GM19452 (cell line): ENCODE data around the gene DGKE.

Source experiments
- ATAC-seq: cut with Tn5 transposase; IDR thresholded peaks from one replicate; pipeline ENCODE4 v1.9.1; 2021; ENCODE audit not compliant: unreplicated experiment

Gene DGKE

DNA sequence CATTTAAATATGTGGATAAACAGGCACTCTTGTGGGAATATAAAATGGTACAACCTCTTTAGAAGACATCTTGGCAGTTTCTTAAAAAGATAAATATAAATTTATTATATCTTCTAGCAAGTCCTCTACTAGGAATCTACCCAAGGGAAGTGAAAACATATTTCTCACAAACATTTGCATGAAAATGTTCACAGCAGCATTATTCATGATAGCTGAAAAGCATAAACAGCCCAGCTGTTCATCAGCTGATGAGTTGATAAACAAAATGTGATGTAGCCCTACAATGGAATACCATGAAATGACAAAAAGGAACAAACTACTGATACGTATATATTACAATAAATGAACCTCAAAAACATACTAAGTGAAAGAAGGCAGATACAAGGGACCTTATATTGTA, 12.0 kb downstream of the DGKE start:
- ATAC-seq: no peak

DNA sequence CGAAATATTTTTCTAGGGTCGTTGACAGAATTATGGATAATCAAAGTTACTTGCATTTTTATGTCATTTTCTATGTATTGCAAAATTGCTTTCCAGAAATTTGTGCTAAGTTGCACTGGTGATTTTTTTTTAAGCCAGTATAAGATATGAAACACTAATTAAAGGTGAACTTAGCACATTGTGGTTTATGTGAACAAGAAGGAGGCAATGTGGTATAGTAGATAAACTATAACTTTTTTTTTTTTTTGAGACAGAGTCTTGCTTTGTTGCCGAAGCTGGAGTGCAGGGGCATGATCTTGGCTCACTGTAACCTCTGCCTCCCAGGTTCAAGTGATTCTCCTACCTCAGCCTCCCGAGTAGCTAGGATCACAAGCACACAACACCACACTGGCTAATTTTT, 13.2 kb downstream of the DGKE start:
- no peak for ATAC-seq

DNA sequence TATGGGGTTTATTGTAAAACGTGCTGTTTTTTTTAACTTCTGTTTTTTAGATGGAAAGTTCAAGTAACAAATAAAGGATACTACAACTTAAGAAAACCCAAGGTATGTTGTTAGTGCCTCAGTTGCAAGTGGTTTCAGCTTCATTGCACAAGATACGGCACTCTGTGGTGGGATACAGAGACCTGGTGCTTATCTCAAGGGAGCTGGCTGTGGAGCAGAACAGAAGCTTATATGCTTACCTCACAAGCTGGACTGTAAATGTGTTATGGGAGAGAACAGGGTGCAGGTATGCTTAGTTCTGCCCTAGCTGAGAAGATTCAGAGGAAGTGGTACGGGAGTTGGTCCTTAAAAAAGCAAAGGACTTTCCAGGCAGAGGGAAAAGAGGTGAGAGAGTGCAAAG, 15.2 kb downstream of the DGKE start:
- no peak for ATAC-seq

DNA sequence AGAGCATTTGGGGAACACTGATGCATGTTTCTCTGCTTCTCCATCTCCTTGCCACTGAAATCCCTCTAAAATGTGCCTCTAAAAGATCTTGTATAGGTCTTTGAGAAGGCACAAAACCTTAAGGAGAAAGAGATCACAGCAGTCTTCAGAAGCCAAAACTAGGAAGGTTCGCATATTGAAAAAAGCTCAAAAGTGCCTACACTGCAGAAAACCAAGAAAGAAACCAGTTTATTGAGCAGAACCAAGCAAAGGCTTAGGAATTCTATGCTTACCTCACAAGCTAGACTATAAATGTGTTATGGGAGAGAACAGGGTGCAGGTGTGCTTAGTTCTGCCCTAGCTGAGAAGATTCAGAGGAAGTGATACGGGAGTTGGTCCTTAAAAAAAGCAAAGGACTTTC, 16.6 kb downstream of the DGKE start:
- no peak for ATAC-seq

DNA sequence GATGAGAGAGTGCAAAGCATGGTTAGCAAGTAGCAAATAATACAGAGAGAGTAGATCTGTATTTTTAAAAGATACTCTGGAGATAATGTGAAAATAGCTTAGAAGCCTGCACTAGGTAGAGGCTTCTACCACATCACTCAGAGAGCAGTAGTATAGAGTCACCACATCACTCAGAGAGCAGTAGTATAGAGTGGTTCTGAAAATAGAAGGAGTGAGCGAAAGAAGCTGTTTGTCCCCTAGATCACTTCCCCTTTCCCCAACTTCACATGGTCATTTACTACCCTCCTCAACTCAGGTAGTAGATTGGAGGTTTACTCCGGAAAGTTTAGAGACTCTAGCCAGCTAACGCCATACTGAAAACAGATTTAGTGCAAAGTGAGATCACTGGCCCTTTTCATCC, 17.1 kb downstream of the DGKE start:
- no peak for ATAC-seq

DNA sequence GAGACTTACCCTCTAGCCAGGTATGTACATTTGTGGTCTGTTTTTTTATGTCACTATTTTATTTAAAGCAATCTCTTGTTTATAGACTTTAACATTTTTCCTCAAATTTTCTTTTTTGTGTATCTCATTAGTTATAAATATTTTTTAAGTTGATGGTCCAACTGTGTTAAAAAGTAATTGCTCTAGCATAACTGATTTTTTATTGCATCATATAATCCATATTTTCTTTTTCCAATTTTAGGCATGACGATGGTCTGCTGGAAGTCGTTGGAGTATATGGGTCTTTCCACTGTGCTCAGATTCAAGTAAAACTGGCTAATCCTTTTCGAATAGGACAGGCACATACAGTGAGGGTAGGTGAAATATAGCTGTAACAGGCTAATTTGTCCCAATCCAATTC, 27.9 kb downstream of the DGKE start:
- no peak for ATAC-seq

DNA sequence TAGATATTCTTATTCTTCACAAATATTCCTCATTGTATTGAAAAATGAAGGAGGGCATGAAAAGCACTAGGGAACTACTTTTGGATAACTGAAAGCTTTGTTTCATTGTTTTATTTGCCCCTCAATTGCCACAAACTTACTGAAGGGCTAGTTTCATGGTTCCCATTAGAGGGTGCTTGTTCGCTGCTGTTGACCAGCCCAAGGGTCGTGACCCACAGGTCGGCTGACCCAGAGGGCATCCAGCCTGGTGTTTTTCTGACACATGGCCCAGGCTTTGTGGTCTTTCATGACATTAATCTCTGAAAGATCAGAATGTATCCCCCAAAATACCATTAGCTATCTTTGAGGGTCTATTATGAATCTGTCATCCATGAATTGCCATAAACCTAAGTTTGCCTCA, 30.0 kb downstream of the DGKE start:
- no peak for ATAC-seq

DNA sequence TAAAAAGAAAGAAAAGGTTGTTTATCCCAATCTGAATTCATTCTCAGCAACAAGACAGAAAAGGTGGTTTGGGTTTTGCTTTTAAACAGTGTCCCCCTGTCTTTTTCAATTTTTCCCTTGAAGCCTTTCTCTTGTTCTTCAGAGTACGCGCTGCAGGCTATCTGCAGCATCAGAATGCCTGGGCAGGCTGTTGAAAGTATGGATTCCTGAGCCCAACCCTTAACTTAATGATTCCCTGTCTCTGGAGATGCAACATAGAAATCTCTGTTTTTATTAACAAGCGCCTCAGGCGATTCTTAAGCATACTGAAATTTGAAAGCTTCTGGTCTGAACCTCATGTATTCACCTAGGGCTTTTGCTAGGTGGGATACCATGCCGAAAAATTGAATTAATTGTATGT, 32.1 kb downstream of the DGKE start:
- ATAC-seq: no peak

DNA sequence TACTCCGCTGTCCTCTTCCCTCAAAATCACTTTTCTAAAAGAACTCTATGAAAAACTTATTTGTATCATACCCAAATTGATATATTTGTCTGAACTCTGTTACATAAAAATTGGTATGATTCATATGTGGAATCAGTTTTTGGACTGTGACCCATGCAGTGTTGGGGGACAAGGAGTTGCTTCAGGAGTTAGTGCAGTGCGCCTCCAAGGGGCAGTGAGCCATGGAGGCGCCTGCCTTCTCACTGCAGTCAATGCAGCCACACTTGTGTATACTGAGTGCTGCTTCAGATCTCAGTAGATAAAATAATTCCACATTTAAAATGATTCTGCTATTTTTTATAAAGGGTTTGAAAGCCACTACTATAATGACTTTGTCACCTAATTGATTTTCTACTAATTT, 32.5 kb downstream of the DGKE start:
- ATAC-seq: no peak

DNA sequence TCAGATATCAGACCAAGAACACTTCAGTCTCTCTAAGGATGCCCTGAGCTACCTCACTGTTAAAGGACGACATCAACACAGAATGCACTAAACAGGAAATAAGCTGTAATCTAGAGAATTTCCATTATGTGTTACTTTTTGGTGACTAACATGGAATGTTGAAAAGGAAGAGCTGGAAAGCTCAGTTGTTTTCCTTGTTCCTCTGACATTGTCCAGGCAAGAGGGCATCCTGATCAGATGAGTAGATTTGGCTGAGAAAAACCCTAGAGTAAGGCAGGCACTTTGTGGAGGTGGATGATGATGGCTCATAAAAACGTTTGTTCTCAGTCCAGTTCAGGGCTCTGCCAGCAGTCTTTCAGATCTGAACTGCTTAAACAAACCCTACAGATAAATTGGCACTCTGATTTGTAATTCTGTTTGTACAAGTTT, 34.0 kb downstream of the DGKE start:
- no peak for ATAC-seq

DNA sequence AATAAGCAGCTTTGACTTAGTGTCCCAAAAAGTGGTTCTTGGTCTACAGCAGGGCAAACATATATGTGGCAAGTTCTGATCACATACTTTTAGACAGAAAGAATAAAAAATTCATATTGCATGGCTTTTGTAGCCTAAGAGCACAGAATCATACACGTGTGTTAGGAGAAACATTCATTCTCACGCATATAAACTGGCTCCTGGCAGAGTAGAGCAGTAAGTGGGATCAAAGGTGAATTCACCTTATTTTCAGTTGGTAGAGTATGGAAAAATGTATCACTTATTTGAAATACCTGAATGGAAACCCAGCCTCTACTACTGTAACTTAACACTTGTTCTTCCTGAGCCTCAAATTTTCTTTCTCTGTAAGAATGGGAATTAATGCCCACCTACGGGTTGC, 34.8 kb downstream of the DGKE start:
- no peak for ATAC-seq

DNA sequence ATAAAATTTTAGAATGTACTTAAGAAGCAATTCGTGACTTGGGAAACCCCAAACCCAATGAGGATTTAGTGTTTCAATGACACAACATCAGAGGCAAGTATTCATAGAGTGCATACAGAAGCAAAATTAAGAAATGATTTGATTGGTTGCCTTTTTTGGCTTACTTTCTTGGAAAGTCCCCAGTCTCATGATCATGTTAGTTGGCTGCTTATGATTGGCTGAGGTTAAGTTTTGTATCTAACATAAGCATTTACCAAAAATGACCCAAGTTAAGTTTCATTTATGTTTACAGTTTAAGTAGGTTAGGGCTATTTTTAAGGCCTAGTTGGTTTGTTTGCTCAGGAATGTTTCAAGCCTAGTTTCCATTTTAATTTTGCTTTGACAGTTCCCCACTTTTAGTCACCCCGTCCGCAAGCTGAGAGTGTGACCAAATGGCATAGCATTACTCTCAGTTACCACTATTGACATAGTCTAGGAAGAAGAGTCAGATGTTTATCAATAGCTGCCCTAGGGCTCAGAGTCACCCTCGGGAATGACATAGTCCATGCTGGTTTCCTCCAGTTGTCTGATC, 36.2 kb downstream of the DGKE start:
- ATAC-seq: peak; percentile 61

DNA sequence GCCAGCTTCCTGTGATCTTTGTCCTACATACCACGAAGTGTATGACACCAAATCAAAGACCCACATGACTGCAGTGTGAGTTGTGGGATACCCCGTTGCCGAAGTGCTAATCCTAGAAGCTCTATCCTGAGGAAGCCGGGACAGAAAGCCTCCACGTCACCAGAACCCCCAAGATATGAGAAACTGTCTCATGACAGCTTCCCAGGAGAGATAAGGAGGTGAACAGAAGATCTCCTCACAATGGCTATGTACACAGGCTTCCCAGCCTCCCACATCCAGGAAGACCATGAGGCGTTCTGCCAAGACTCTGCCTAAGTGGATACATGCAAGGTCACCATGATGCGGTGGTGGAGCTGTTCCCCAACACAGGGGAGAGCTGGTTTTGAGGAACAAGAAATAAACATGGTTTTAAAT, 42.8 kb downstream of the DGKE start:
- no peak for ATAC-seq

DNA sequence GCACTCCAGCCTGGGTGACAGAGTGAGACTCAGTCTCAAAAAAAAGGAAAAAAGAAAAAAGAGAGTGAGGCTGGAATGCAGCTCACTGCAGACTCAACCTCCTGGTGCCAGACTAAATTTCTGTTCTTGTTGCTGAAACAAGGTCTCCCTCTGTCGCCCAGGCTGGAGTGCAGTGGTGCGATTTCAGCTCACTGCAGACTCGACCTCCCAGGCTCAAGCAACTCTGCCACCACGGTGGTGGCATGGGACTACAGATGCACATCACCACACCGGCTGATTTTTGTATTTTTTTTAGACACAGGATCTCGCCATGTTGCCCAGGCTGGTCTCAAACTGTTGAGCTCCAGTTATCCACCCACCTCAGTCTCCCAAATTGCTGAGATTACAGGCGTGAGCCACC, 45.3 kb downstream of the DGKE start:
- no peak for ATAC-seq

DNA sequence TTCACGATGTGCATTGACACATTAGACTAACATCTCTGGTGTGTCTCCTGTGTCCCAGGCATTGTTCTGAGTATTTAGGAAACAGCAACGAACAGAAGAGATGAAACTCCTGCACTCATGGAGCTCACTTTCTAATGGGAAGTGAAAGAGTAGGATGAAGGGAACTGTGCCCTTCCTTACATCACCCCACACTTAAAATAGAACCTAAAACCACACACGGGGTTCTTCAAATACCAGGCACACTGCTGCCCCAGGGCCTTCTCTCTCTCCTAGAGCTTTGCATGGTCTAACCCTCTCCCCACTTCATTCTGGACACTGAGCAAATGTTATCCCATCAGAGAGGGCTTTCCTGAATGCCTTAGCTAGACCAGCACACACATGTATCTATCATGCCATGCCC, 46.2 kb downstream of the DGKE start:
- no peak for ATAC-seq

DNA sequence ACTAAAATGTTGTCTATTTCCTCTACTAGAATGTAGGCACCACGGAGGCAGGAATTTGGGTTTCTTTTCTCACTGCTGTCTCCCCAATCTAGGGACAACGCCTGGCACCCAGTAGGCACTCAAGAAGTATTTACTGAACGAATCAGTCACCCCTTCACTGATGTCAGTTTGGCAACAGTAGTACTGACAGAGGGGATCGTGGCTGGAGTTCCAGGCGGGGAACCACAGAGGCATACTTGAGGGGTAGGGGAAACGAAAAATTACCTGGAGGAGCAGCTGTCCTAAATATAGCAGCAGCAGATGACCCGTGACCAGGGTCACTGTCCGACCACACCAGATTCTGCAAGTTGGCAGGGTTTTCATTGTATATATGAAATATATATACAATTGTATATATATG, 46.6 kb downstream of the DGKE start:
- no peak for ATAC-seq

DNA sequence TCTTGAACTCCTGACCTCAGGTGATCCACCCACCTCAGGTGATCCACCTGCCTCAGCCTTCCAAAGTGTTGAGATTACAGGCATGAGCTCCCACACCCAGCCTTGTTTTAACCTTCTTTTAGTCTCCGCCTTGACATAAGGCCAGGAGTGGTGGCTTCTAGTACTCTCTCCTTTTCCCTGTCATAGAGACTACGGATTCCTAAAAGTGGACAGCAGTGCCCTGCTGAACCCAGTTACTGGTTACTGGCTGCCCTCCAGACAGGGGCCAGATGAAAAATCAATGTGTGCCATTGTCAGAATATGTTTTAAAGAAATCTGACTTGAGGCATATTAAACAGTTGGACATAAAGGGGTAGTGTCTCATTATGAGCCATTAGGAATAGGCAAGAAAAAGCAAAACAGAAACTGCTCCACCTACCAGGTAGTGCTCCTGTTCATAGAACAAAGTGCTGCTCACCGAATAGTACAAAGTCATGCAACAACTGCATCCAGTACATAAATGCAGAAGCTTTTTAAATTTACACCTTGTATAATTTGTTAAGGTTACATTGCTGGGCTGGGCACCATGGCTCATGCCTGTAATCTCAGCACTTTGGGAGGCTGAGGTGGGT, 47.8 kb downstream of the DGKE start:
- ATAC-seq: no peak

DNA sequence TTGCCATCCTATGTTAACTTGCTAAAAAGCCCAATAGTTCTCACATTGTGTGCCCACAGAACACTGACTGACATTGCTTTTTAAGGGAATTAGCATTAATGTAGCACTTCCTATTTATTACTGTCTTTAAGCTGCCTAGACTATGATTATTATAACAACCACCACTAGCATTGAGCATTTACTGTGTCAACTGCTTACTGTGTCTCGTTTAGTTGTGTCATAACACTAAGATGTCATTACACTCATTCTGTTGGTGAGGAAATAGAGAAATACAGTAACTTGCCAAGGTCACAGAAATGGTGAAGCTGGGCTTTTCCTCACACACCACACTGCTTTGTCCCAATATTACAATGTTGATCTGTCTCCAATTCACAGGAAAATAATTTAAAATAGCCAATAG, 49.7 kb downstream of the DGKE start:
- ATAC-seq: no peak

DNA sequence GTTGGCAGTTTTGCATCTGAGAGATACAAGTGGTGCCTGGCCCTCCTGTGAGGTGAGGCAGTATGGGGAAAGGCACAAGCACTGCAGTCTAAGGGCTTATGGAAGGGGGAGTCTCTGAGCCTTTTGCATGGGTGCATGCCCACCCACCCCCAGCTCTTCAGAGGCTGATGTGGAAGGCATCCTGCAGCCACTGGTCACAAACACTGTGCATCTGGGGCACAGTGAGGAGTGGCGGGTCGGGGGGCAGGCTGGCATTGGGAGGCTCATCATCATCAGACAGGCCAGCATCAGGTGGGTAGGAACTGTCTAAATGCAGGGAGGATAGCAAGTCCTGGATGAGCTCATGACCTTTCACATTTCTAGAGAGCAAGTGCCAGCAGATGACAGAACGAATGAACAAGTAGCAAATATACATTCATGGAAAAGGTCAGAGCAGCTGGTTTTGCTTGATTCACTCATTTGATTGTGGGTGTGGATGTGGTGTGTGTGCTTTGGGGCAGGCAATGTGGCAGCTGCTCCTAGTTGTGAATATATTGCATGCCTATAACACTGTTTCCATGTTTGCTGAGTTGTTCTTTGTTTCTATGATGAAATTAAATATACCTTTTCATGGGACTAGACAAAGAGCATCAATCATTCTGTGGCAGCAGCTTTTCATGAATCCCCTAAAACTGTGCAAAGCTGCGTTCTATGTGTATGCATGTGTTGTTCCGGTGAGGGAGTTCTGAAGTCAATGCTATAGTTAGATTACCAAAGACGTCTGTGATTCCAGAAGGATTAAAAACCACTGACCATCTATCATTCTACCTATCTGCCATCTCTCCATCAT, 50.7 kb downstream of the DGKE start:
- no peak for ATAC-seq

DNA sequence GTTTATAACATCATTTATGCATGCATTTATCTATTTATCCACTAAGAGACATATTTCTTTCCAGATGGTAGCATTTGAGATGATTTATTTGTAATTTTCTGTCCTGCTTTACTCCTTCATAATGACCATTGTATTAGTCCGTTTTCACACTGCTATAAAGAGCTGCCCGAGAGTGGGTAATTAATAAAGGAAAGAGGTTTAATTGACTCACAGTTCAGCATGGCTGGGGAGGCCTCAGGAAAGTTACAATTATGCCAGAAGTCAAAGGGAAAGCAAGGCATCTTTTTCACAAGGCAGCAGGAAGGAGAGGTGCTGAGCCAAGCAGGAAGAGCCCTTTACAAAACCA, 51.3 kb downstream of the DGKE start:
- ATAC-seq: no peak

DNA sequence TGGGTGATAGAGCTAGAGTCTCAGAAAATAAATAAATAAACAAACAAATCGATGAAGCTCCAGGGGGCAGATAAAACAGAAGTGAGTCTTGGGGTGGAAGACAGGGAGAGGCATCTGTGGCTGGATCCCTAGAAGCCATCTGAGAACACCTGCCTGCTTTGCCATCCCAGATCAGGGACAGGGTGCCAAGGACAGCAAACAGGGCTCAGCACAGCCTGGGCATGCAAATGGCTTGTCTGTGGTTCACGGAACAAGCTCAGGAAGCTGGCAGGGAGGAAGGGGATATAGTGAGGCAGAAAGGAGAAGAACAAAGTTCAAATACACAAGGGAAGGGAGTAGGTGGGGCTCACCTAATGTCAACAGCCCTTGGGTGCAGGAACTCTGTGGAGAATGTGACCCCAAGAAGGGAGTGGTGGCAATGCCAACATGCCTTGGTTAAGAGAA, 52.4 kb downstream of the DGKE start:
- no peak for ATAC-seq

DNA sequence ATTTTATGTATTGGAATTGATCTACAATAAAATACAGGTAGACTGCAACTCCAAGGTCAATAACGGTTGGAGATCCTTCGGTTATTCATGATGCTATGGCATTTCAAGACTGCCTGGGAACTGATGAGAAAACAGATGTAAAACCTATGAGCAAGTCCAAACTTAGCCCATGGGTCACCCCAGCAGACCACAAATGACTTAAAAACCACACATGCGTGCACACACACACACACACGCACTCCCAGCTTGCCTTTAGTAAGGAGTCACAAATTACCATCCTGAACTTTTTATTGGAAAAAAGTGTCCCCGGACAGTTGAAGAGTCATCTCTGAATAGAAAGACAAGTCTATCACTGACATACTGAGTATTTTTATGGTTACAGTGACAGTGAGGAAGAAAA, 53.2 kb downstream of the DGKE start:
- ATAC-seq: no peak
